GM23338 (cell line): ENCODE results near the gene SLC35F4. TPM values are rescaled to one million over a fixed set of nuclear protein-coding genes. Genes with fewer than 3 reads are reported as not detected.

ENCODE experiments used
- ATAC-seq: fragments of 200-7000 bp; cut with Tn5 transposase; 3 replicates; pipeline ENCODE4 v1.9.1; 2020
- DNase-seq: peaks from one replicate; pipeline ENCODE4 v3.0.0-alpha.2; 2015; ENCODE audit warnings: low spot score
- H2AFZ ChIP-seq: fragments of 200-600 bp; sonication (generic); 2 replicates; pipeline ENCODE4 v1.8.0; 2016; ENCODE audit warnings: antibody characterized with exemption, mild to moderate bottlenecking, moderate library complexity
- H3F3A ChIP-seq: fragments of 200-600 bp; sonication (generic); replicated peaks from 2 replicates; pipeline ENCODE4 v1.8.0; 2017; ENCODE audit warnings: antibody characterized with exemption, mixed run types, low read depth
- H3K27ac ChIP-seq: fragments of 200-600 bp; sonication (generic); 2 replicates; pipeline ENCODE4 v1.6.1; 2016; ENCODE audit warnings: low read depth
- H3K27me3 ChIP-seq: fragments of 200-600 bp; sonication (generic); 2 replicates; pipeline ENCODE4 v1.8.0; 2016; ENCODE audit warnings: mild to moderate bottlenecking, mixed run types, moderate library complexity; ENCODE audit not compliant: insufficient read depth
- H3K36me3 ChIP-seq: fragments of 200-600 bp; sonication (generic); 2 replicates; pipeline ENCODE4 v1.8.0; 2016; ENCODE audit warnings: mild to moderate bottlenecking; ENCODE audit not compliant: insufficient read depth
- H3K4me1 ChIP-seq: fragments of 200-600 bp; sonication (generic); 2 replicates; pipeline ENCODE4 v1.8.0; 2016; ENCODE audit warnings: mild to moderate bottlenecking, moderate library complexity; ENCODE audit not compliant: insufficient read depth
- H3K4me2 ChIP-seq: fragments of 200-600 bp; sonication (generic); 2 replicates; pipeline ENCODE4 v1.7.1; 2017; ENCODE audit warnings: mixed run types
- H3K4me3 ChIP-seq: fragments of 200-600 bp; sonication (generic); 2 replicates; pipeline ENCODE4 v1.6.1; 2016; ENCODE audit warnings: mixed run types
- H3K79me2 ChIP-seq: fragments of 200-600 bp; sonication (generic); replicated peaks from 2 replicates; pipeline ENCODE4 v1.8.0; 2017; ENCODE audit warnings: mild to moderate bottlenecking; ENCODE audit not compliant: insufficient read depth
- H3K9me2 ChIP-seq: fragments of 200-600 bp; sonication (generic); 2 replicates; pipeline ENCODE4 v1.8.0; 2017; ENCODE audit not compliant: insufficient read depth
- H4K20me1 ChIP-seq: fragments of 200-600 bp; sonication (generic); replicated peaks from 2 replicates; pipeline ENCODE4 v1.8.0; 2017; ENCODE audit warnings: mild to moderate bottlenecking; ENCODE audit not compliant: insufficient read depth
- H3K27ac Mint-ChIP-seq: 2 replicates; pipeline ENCODE4 v1.8.0; 2020; ENCODE audit warnings: inconsistent platforms, mild to moderate bottlenecking, moderate library complexity, mixed read lengths
- H3K27me3 Mint-ChIP-seq: 3 replicates; pipeline ENCODE4 v1.8.0; 2022; ENCODE audit warnings: low read depth, mild to moderate bottlenecking, moderate library complexity, mixed read lengths, inconsistent platforms; ENCODE audit not compliant: insufficient read depth, poor library complexity
- H3K36me3 Mint-ChIP-seq: 3 replicates; pipeline ENCODE4 v1.8.0; 2021; ENCODE audit warnings: low read depth, mild to moderate bottlenecking, inconsistent platforms, moderate library complexity, mixed read lengths
- H3K4me1 Mint-ChIP-seq: 3 replicates; pipeline ENCODE4 v1.8.0; 2020; ENCODE audit warnings: mild to moderate bottlenecking, inconsistent platforms, mixed read lengths
- H3K4me3 Mint-ChIP-seq: 3 replicates; pipeline ENCODE4 v1.8.0; 2021; ENCODE audit warnings: moderate library complexity, mild to moderate bottlenecking, inconsistent platforms, mixed read lengths
- H3K9me3 Mint-ChIP-seq: 3 replicates; pipeline ENCODE4 v1.8.0; 2020; ENCODE audit warnings: moderate library complexity, mild to moderate bottlenecking, inconsistent platforms, mixed read lengths
- CREB1 ChIP-seq: fragments of 250-450 bp; sonication (Bioruptor Pico); IDR thresholded peaks from 2 replicates; pipeline ENCODE4 v1.5.0; 2020; ENCODE audit warnings: low read depth, mild to moderate bottlenecking, moderate library complexity
- CTCF ChIP-seq, 2 experiments: fragments of 200-600 bp in 1 of 2; sonication (generic) in 1 of 2; conservative IDR thresholded peaks; 2 replicates each; pipeline versions ENCODE4 v1.5.1 to v1.6.1; 2016 to 2017; ENCODE audit warnings: antibody characterized with exemption in 2 of 2, low read depth in 2 of 2, mild to moderate bottlenecking in 2 of 2, moderate library complexity in 1 of 2
- EZH2 ChIP-seq: fragments of 200-600 bp; sonication (generic); IDR thresholded peaks from one replicate; pipeline ENCODE4 v1.8.0; 2017; ENCODE audit warnings: antibody characterized with exemption, mild to moderate bottlenecking, low read depth; ENCODE audit not compliant: unreplicated experiment
- EZH2phosphoT487 ChIP-seq: fragments of 200-600 bp; sonication (generic); IDR thresholded peaks from one replicate; pipeline ENCODE4 v1.8.1; 2018; ENCODE audit warnings: antibody characterized with exemption; ENCODE audit not compliant: unreplicated experiment
- JUNB ChIP-seq: IDR thresholded peaks from one replicate; pipeline ENCODE4 v1.6.1; 2016; ENCODE audit warnings: antibody characterized with exemption; ENCODE audit not compliant: unreplicated experiment
- NANOG ChIP-seq: IDR thresholded peaks from 2 replicates; pipeline ENCODE4 v1.6.1; 2016; ENCODE audit warnings: antibody characterized with exemption, borderline replicate concordance
- POLR2AphosphoS5 ChIP-seq: IDR thresholded peaks from 2 replicates; pipeline ENCODE4 v1.6.1; 2016; ENCODE audit warnings: antibody characterized with exemption, low read depth
- REST ChIP-seq: IDR thresholded peaks from one replicate; pipeline ENCODE4 v1.6.1; 2018; ENCODE audit warnings: antibody characterized with exemption; ENCODE audit not compliant: unreplicated experiment
- STAT1 ChIP-seq: IDR thresholded peaks from one replicate; pipeline ENCODE4 v1.6.1; 2016; ENCODE audit warnings: antibody characterized with exemption; ENCODE audit not compliant: unreplicated experiment
- ZNF114 ChIP-seq: fragments of 250-450 bp; sonication (Bioruptor Pico); IDR thresholded peaks from 2 replicates; pipeline ENCODE4 v1.5.0; 2020; ENCODE audit warnings: mild to moderate bottlenecking, moderate library complexity
- polyA plus RNA-seq: library from polyadenylated mRNA; unstranded; fragments of >200 nt; fragmentation: Nextera tagmentation; extraction: Ambion mirVana; gene quantifications from 2 replicates; pipeline ENCODE4 v1.2.1, GENCODE V29; 2016
- total RNA-seq: library from RNA; depleted of rRNA; stranded (reverse); fragments of >200 nt; shearing (Covaris generic); gene quantifications from 2 replicates; pipeline ENCODE4 v1.2.3, GENCODE V29; 2014

Gene SLC35F4
- total and polyA plus RNA-seq, 2 experiments from 2014 or later: 0.10 TPM; not detected in 1

GRCh38 chr14:57875296-57875695 is 9.4 kb upstream of the SLC35F4 start:
- no peak for TF ChIP-seq NANOG
- no peak for TF ChIP-seq STAT1
- no peak for TF ChIP-seq CREB1 (CRISPR knock-in tag)
- TF ChIP-seq EZH2phosphoT487: no peak
- no peak for TF ChIP-seq POLR2AphosphoS5
- no peak for TF ChIP-seq JUNB
- TF ChIP-seq CTCF (conservative IDR thresholded peaks at IDR 0.05; ENCODE audit: low read depth in 2 of 2): no peak
- no peak for TF ChIP-seq ZNF114 (CRISPR knock-in tag)
- no peak for TF ChIP-seq EZH2
- no peaks in the 10 kb centered on the region for H3K36me3 ChIP-seq
- Mint-ChIP-seq H3K36me3 (peaks cover 6% of the 10 kb centered on the region; the same call in 1 of the 3 replicates), H3K9me3 (peaks cover 9% of the 10 kb centered on the region), H3K4me1 (peaks cover 16% of the 10 kb centered on the region), H3K4me3 (no peak overlapping the region), H3K27me3 (no peaks in the 10 kb centered on the region), H3K27ac (no peak overlapping the region)
- H3F3A ChIP-seq: no peaks in the 10 kb centered on the region
- no peak overlapping the region for H3K4me3 ChIP-seq
- no peak overlapping the region for H3K4me2 ChIP-seq
- no peak overlapping the region for H3K27ac ChIP-seq
- no peaks in the 10 kb centered on the region for H3K27me3 ChIP-seq
- ATAC-seq (no peak), DNase-seq (no peak)
- peaks cover 11% of the 10 kb centered on the region; the same call in 1 of the 2 replicates for H3K4me1 ChIP-seq
- H3K9me2 ChIP-seq: peaks cover 10% of the 10 kb centered on the region; the same call in 1 of the 2 replicates
- H4K20me1 ChIP-seq: no peaks in the 10 kb centered on the region
- no peak overlapping the region for H2AFZ ChIP-seq
- H3K79me2 ChIP-seq: no peaks in the 10 kb centered on the region

- TF ChIP-seq REST (no peak), CTCF (conservative IDR thresholded peaks at IDR 0.05; ENCODE audit: low read depth in 2 of 2) (peak; percentile 92 to 95)
- Histone ChIP-seq H3K4me3 (no peak overlapping the region), H3K27me3 (peaks cover 8% of the 10 kb centered on the region), H3K4me2 (no peak overlapping the region), H2AFZ (peak overlapping the region; percentile 57), H3F3A (no peaks in the 10 kb centered on the region), H3K4me1 (peaks cover 10% of the 10 kb centered on the region), H3K79me2 (no peaks in the 10 kb centered on the region), H3K36me3 (no peaks in the 10 kb centered on the region), H3K27ac (no peak overlapping the region), H4K20me1 (no peaks in the 10 kb centered on the region), H3K9me2 (no peaks in the 10 kb centered on the region)
- H3K27ac Mint-ChIP-seq: peak overlapping the region; percentile 65; the same call in 1 of the 2 replicates
- ATAC-seq: peak; percentile 90
- no peaks in the 10 kb centered on the region for H3K36me3 Mint-ChIP-seq
- peaks cover 2% of the 10 kb centered on the region for H3K27me3 Mint-ChIP-seq
- H3K4me1 Mint-ChIP-seq: peaks cover 17% of the 10 kb centered on the region; the same call in 2 of the 3 replicates
- peak; percentile 77 for DNase-seq
- no peaks in the 10 kb centered on the region for H3K9me3 Mint-ChIP-seq
- no peak overlapping the region for H3K4me3 Mint-ChIP-seq
Measured at GRCh38 chr14:57871459-57872080, 5.7 kb upstream of the SLC35F4 start.
